Sigmoid colon (tissue), 4 donors: ENCODE data around the gene KAT2B.

Experiments used
- EP300 ChIP-seq, 4 donors: sonication (generic); formaldehyde crosslinking; IDR thresholded peaks; one replicate each; pipeline ENCODE4 v1.6.1; 2017; ENCODE audit warnings: antibody characterized with exemption in 4 of 4
- POLR2AphosphoS5 ChIP-seq, 4 donors: sonication (generic); formaldehyde crosslinking; IDR thresholded peaks; one replicate each; pipeline ENCODE4 v1.6.1; 2017; ENCODE audit warnings: antibody characterized with exemption in 4 of 4
- TF ChIP-seq, protein P1 (sequence below), 4 experiments: fragments of 450-650 bp in 3 of 4; fragments of 200-600 bp in 1 of 4; IDR thresholded peaks; one replicate each; pipeline ENCODE4 v1.5.1; 2016 to 2019; ENCODE audit warnings: antibody characterized with exemption in 4 of 4, mild to moderate bottlenecking in 3 of 4, moderate library complexity in 2 of 4

DNA sequence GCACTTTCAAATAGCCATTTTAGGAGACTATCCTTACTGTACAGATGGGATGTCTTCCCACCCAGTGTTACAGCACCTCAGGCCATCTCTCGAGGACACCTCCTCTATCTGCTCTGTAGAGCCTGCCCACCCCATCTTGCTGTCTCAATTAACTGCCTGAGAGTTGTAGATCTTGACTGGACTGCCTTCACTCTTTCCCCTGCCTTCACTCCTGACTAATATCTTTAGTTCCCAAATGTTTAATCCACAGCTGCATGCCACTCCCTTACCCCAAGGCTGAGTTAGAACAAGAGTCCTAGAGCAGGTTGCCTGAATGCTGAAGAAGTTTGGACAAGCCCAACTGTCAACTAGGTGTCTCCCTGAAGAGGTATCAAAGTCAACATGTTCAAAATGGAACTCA is 26.9 kb upstream of the KAT2B start:
- TF ChIP-seq, protein P1, sequence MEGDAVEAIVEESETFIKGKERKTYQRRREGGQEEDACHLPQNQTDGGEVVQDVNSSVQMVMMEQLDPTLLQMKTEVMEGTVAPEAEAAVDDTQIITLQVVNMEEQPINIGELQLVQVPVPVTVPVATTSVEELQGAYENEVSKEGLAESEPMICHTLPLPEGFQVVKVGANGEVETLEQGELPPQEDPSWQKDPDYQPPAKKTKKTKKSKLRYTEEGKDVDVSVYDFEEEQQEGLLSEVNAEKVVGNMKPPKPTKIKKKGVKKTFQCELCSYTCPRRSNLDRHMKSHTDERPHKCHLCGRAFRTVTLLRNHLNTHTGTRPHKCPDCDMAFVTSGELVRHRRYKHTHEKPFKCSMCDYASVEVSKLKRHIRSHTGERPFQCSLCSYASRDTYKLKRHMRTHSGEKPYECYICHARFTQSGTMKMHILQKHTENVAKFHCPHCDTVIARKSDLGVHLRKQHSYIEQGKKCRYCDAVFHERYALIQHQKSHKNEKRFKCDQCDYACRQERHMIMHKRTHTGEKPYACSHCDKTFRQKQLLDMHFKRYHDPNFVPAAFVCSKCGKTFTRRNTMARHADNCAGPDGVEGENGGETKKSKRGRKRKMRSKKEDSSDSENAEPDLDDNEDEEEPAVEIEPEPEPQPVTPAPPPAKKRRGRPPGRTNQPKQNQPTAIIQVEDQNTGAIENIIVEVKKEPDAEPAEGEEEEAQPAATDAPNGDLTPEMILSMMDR (IDR thresholded peaks at IDR 0.05): no peak
- no peak for TF ChIP-seq EP300 (IDR thresholded peaks at IDR 0.05)
- no peak for TF ChIP-seq POLR2AphosphoS5 (IDR thresholded peaks at IDR 0.05)
